Prostate gland (tissue), 2 donors: ENCODE measurements around the gene AMY2A.
"Not testable (repeated sequence)": the region's sequence is repeated elsewhere in the genome, so short reads cannot be mapped to it uniquely, and the experiment has no call there.

Source experiments
- CTCF ChIP-seq, 4 experiments: fragments of 200-600 bp in 2 of 4; fragments of 450-650 bp in 2 of 4; sonication (generic) in 2 of 4; IDR thresholded peaks; 1 replicate in 3 of 4; 2 replicates in 1 of 4; pipeline ENCODE4 v1.5.1; 2016 to 2019; ENCODE audit warnings: antibody characterized with exemption in 4 of 4, mild to moderate bottlenecking in 2 of 4, moderate library complexity in 2 of 4
- POLR2A ChIP-seq: fragments of 450-650 bp; IDR thresholded peaks from one replicate; pipeline ENCODE4 v1.6.1; 2016; ENCODE audit warnings: antibody characterized with exemption, mild to moderate bottlenecking
- POLR2AphosphoS5 ChIP-seq: sonication (generic); formaldehyde crosslinking; IDR thresholded peaks from one replicate; pipeline ENCODE4 v1.6.1; 2017; ENCODE audit warnings: antibody characterized with exemption

GRCh38 chr1:103616994-103617477 is at the start of gene AMY2A:
- not testable (repeated sequence) for TF ChIP-seq CTCF (IDR thresholded peaks at IDR 0.05); POLR2AphosphoS5; POLR2A
